ENCODE results near the gene OGT. TPM values are rescaled to one million over a fixed set of nuclear protein-coding genes. Genes with fewer than 3 reads are reported as not detected.

Gene OGT
- total and polyA plus RNA-seq, 10 of the 15 experiments (the other 5 are each of a cell fraction or from before 2014, with no cell fraction given) = 38.2 to 671 (median 107) TPM

DNA sequence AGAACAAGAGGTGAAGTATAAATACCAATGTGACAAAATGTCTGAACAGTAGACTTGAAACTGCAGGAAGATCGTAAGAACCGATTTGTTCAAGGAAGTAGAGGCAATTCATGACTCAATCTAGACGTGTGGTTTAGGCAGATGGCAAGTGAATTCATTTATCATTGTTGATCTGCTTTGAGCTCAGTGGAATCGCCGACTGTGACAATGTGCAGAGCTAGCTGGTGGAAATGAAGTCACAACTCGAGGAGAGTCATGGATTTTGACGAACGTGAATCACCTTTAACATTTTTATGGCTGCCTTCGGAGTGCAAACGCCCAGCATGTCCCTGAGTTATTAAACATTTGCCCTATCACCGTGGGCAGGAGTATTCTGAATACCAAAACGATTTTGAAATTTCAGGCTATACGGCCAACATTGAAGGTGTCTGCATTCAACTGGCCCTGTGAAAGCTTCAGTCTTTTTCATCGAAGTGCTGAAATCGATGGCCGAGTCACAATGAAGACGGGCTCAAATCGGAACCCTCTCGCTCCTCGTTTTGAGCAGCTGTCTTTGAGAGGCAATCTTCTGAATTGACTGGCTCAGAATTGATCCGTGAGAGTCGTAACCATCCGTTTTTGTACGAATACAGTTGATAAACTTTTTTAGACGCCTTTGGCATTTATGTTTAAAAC lies 689 bp upstream of the OGT start:
- peaks cover 42% of the 10 kb centered on the region for H3K79me2 ChIP-seq (ENCODE audit: control insufficient read depth, insufficient read depth, low read length)
- H3K27ac ChIP-seq (ENCODE audit: control insufficient read depth, insufficient read depth) = peak overlapping the region; percentile 83
- H3K4me2 ChIP-seq (ENCODE audit: control insufficient read depth, insufficient read depth) = peak overlapping the region; percentile 75
- ChIA-PET POLR2A (interaction anchor here (1.0 to 1.3 kb wide), 3 partner anchors 17 to 90 kb away, joined by 3 to 6 read pairs (median 3); no protein-coding TSS in a partner anchor), SMC1A (ENCODE audit: uncharacterized antibody, unreplicated experiment) (interaction anchor here (0.7 to 7.2 kb wide), 10 partner anchors 11 to 166 kb away, joined by 3 to 51 read pairs (median 5); partner anchors contain the start of gene TAF1), CTCF (interaction anchor here (1.0 to 2.3 kb wide), 6 partner anchors 17 to 277 kb away, joined by 3 to 7 read pairs (median 4); no protein-coding TSS in a partner anchor), RAD21 (ENCODE audit: unreplicated experiment) (interaction anchor here (1.2 to 2.9 kb wide), 6 partner anchors 18 to 249 kb away, joined by 4 to 10 read pairs (median 6); partner anchors contain the start of genes NONO and TAF1)
- 17% methylated on average over 25 of the region's 25 CpGs for WGBS (ENCODE audit: insufficient coverage, insufficient replicate concordance, low lambda C conversion rate, missing lambda C conversion rate)
- intact Hi-C loops (cut with micrococcal nuclease; ENCODE audit: unreplicated experiment) (loop anchor here (1.0 to 5.0 kb wide), 2 partner anchors 18 to 165 kb away; partner anchors contain the start of gene TAF1), in situ Hi-C loops (cut with MboI) (loop anchor here (10.0 kb wide), 1 partner anchor 337 kb away; no protein-coding TSS in a partner anchor)
- no peaks in the 10 kb centered on the region for H3K27me3 ChIP-seq (replicated peaks in 1 of 2; ENCODE audit: control insufficient read depth in 2 of 2, insufficient read depth in 2 of 2, low read length in 1 of 2)
- H3K4me1 ChIP-seq (ENCODE audit: control insufficient read depth, insufficient read depth, low read length) = 0 out of 2 replicates have a peak, but pooled peaks cover 3% of the 10 kb centered on the region
- ATAC-seq = peak; percentile 44
- peaks cover 2% of the 10 kb centered on the region; the same call in 1 of the 2 replicates for H4K20me1 ChIP-seq (ENCODE audit: control insufficient read depth, insufficient read depth)
- no peaks in the 10 kb centered on the region; the same call in 2 of the 3 replicates for H3K9me3 ChIP-seq (replicated peaks; ENCODE audit: control insufficient read depth, insufficient read depth, low read length)
- H2AFZ ChIP-seq (ENCODE audit: control insufficient read depth, low read depth, low read length) = peak overlapping the region; percentile 64
- H3K9ac ChIP-seq (ENCODE audit: control insufficient read depth, insufficient read depth, low read length) = peak overlapping the region; percentile 70
- no peaks in the 10 kb centered on the region for H3K36me3 ChIP-seq (ENCODE audit: control insufficient read depth in 2 of 2, insufficient read depth in 2 of 2, low read length in 1 of 2)
- no peak for FAIRE-seq
- DNase-seq (ENCODE audit: low read depth, low spot score) = no peak
- H3K4me3 ChIP-seq = peak overlapping the region; percentile 46; the same call in 1 of the 2 replicates
- BruUV-seq (replicated peaks) = TSS peak; percentile 96
- peak; percentile 21; the same call in 1 of the 2 replicates for TF ChIP-seq GABPA (IDR thresholded peaks at IDR 0.05; ENCODE audit: low read depth)
- peak; percentile 54; the same call in 1 of the 2 replicates for TF ChIP-seq CREB1 (IDR thresholded peaks at IDR 0.05; ENCODE audit: low read depth)
- TF ChIP-seq, protein P1, sequence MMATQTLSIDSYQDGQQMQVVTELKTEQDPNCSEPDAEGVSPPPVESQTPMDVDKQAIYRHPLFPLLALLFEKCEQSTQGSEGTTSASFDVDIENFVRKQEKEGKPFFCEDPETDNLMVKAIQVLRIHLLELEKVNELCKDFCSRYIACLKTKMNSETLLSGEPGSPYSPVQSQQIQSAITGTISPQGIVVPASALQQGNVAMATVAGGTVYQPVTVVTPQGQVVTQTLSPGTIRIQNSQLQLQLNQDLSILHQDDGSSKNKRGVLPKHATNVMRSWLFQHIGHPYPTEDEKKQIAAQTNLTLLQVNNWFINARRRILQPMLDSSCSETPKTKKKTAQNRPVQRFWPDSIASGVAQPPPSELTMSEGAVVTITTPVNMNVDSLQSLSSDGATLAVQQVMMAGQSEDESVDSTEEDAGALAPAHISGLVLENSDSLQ (IDR thresholded peaks at IDR 0.05) = no peak
- no peak for TF ChIP-seq JUND (IDR thresholded peaks at IDR 0.05; ENCODE audit: low read depth, low read length)
- TF ChIP-seq RUNX3 (IDR thresholded peaks at IDR 0.05; ENCODE audit: low read length) = peak; percentile 50; the same call in 1 of the 2 replicates
- peak; percentile 28; the same call in 1 of the 2 replicates for TF ChIP-seq CREM (IDR thresholded peaks at IDR 0.05; ENCODE audit: low read depth)
- TF ChIP-seq BACH1 (IDR thresholded peaks at IDR 0.05; ENCODE audit: borderline replicate concordance) = 0 out of 2 replicates have a peak, but pooled peaks have one; percentile 12

Measured in GM12878 (cell line).